ENCODE data around the gene GALNTL6.

GALNTL6 gene

GRCh38 chr4:172985552-172985951 lies 1172.3 kb downstream of the GALNTL6 start:
- Histone ChIP-seq H2AFZ (ENCODE audit: low read depth, low read length, severe bottlenecking) (no peak overlapping the region), H4K20me1 (ENCODE audit: low read depth, low read length) (no peaks in the 10 kb centered on the region), H3F3A (ENCODE audit: insufficient read depth) (no peaks in the 10 kb centered on the region), H3K27me3 (ENCODE audit: low read length) (no peaks in the 10 kb centered on the region), H3K9me2 (replicated peaks; ENCODE audit: insufficient read depth, low read length) (no peaks in the 10 kb centered on the region), H3K36me3 (ENCODE audit: low read length) (no peaks in the 10 kb centered on the region), H3K27ac (ENCODE audit: low read depth, low read length) (no peak overlapping the region), H3K79me2 (ENCODE audit: insufficient read depth, low read length) (no peaks in the 10 kb centered on the region), H3K4me2 (ENCODE audit: low read depth, low read length, poor library complexity, severe bottlenecking) (no peak overlapping the region), H3K4me3 (ENCODE audit: insufficient read depth, low read length, poor library complexity, severe bottlenecking) (no peak overlapping the region), H3K9me3 (ENCODE audit: insufficient read depth, low read length) (no peaks in the 10 kb centered on the region), H3K9ac (ENCODE audit: low read length) (no peak overlapping the region)
- TF ChIP-seq EZH2phosphoT487 (conservative IDR thresholded peaks at IDR 0.05; ENCODE audit: low read length) (no peak), CTCF (IDR thresholded peaks at IDR 0.05; ENCODE audit: insufficient read depth, low read length, poor library complexity, severe bottlenecking) (no peak)

GRCh38 chr4:172986114-172986513 lies 1172.9 kb downstream of the GALNTL6 start:
- no peak overlapping the region for H3K9ac ChIP-seq (ENCODE audit: low read length)
- no peaks in the 10 kb centered on the region for H3K9me2 ChIP-seq (replicated peaks; ENCODE audit: insufficient read depth, low read length)
- H3K4me2 ChIP-seq (ENCODE audit: low read depth, low read length, poor library complexity, severe bottlenecking), result no peak overlapping the region
- no peaks in the 10 kb centered on the region for H3K79me2 ChIP-seq (ENCODE audit: insufficient read depth, low read length)
- no peak overlapping the region for H3K4me3 ChIP-seq (ENCODE audit: insufficient read depth, low read length, poor library complexity, severe bottlenecking)
- H2AFZ ChIP-seq (ENCODE audit: low read depth, low read length, severe bottlenecking), result no peak overlapping the region
- H3K27ac ChIP-seq (ENCODE audit: low read depth, low read length), result no peak overlapping the region
- no peak for TF ChIP-seq CTCF (IDR thresholded peaks at IDR 0.05; ENCODE audit: insufficient read depth, low read length, poor library complexity, severe bottlenecking)
- no peak for TF ChIP-seq EZH2phosphoT487 (conservative IDR thresholded peaks at IDR 0.05; ENCODE audit: low read length)
- no peaks in the 10 kb centered on the region for H3F3A ChIP-seq (ENCODE audit: insufficient read depth)
- no peaks in the 10 kb centered on the region for H4K20me1 ChIP-seq (ENCODE audit: low read depth, low read length)
- no peaks in the 10 kb centered on the region for H3K27me3 ChIP-seq (ENCODE audit: low read length)
- H3K36me3 ChIP-seq (ENCODE audit: low read length), result no peaks in the 10 kb centered on the region
- H3K9me3 ChIP-seq (ENCODE audit: insufficient read depth, low read length), result no peaks in the 10 kb centered on the region

- no peaks in the 10 kb centered on the region for H4K20me1 ChIP-seq (ENCODE audit: low read depth, low read length)
- H3K4me2 ChIP-seq (ENCODE audit: low read depth, low read length, poor library complexity, severe bottlenecking), result no peak overlapping the region
- no peaks in the 10 kb centered on the region for H3K27me3 ChIP-seq (ENCODE audit: low read length)
- H3F3A ChIP-seq (ENCODE audit: insufficient read depth), result no peaks in the 10 kb centered on the region
- H3K9me3 ChIP-seq (ENCODE audit: insufficient read depth, low read length), result no peaks in the 10 kb centered on the region
- H3K36me3 ChIP-seq (ENCODE audit: low read length), result no peaks in the 10 kb centered on the region
- no peak overlapping the region for H3K4me3 ChIP-seq (ENCODE audit: insufficient read depth, low read length, poor library complexity, severe bottlenecking)
- TF ChIP-seq CTCF (IDR thresholded peaks at IDR 0.05; ENCODE audit: insufficient read depth, low read length, poor library complexity, severe bottlenecking), result no peak
- TF ChIP-seq EZH2phosphoT487 (conservative IDR thresholded peaks at IDR 0.05; ENCODE audit: low read length), result no peak
- H2AFZ ChIP-seq (ENCODE audit: low read depth, low read length, severe bottlenecking), result no peak overlapping the region
- H3K9me2 ChIP-seq (replicated peaks; ENCODE audit: insufficient read depth, low read length), result no peaks in the 10 kb centered on the region
- H3K79me2 ChIP-seq (ENCODE audit: insufficient read depth, low read length), result no peaks in the 10 kb centered on the region
- no peak overlapping the region for H3K27ac ChIP-seq (ENCODE audit: low read depth, low read length)
- no peak overlapping the region for H3K9ac ChIP-seq (ENCODE audit: low read length)
Observed at GRCh38 chr4:172989984-172990820, 1177.0 kb downstream of the GALNTL6 start.
